Panc1 (cell line): ENCODE results near the gene RND1. TPM values are rescaled to one million over a fixed set of nuclear protein-coding genes. Genes with fewer than 3 reads are reported as not detected.

Experiments used
- ATAC-seq: fragments of 200-7000 bp; cut with Tn5 transposase; 2 replicates; pipeline ENCODE4 v1.9.1; 2020; ENCODE audit warnings: mild to moderate bottlenecking, moderate library complexity
- BruUV-seq: library from RNA; stranded (reverse); fragments of 400-500 nt; replicated peaks from 2 replicates; lab custom pipeline; 2021; lab: Mats Ljungman, UMichigan
- CTCF ChIA-PET: fragments of 300-600 bp; sonication (Branson Sonifier 250); formaldehyde crosslinking; loops from one replicate; lab custom pipeline; 2022; ENCODE audit warnings: antibody characterized with exemption; lab: Charles Lee
- POLR2A ChIA-PET: fragments of 300-600 bp; sonication (Branson Sonifier 250); formaldehyde crosslinking; loops from one replicate; lab custom pipeline; 2022; ENCODE audit warnings: antibody characterized with exemption; lab: Charles Lee
- DNase-seq: peaks from one replicate; pipeline ENCODE4 v3.0.0-alpha.2; 2010; ENCODE audit warnings: low read depth, low spot score
- H3K27ac ChIP-seq: 2 replicates; pipeline ENCODE4 v1.5.1; 2011; ENCODE audit warnings: mild to moderate bottlenecking, low read length, inconsistent platforms
- H3K27me3 ChIP-seq: fragments of 200-500 bp; sonication (Bioruptor generic); 2 replicates; pipeline ENCODE4 v1.6.0; 2014; ENCODE audit warnings: low read length, inconsistent platforms; ENCODE audit not compliant: control insufficient read depth, insufficient read depth
- H3K36me3 ChIP-seq: fragments of 200-500 bp; sonication (Bioruptor generic); 2 replicates; pipeline ENCODE4 v1.5.1; 2014; ENCODE audit warnings: inconsistent platforms, mild to moderate bottlenecking, low read length, moderate library complexity; ENCODE audit not compliant: control insufficient read depth, insufficient read depth
- H3K4me1 ChIP-seq: 2 replicates; pipeline ENCODE4 v1.5.1; 2011; ENCODE audit warnings: inconsistent platforms, mild to moderate bottlenecking, low read length, moderate library complexity; ENCODE audit not compliant: control insufficient read depth, insufficient read depth
- H3K4me3 ChIP-seq, 2 experiments: 2 replicates each; pipeline ENCODE4 v1.5.1; 2011 to 2012; ENCODE audit warnings: low read depth in 2 of 2, low read length in 2 of 2, mild to moderate bottlenecking in 2 of 2, inconsistent platforms in 1 of 2, moderate library complexity in 1 of 2
- H3K9me3 ChIP-seq: fragments of 200-500 bp; sonication (Bioruptor generic); 2 replicates; pipeline ENCODE4 v1.5.1; 2014; ENCODE audit warnings: low read depth, mild to moderate bottlenecking, inconsistent platforms, low read length, moderate library complexity; ENCODE audit not compliant: control insufficient read depth, insufficient read depth
- CTCF ChIP-seq: fragments of 450-650 bp; IDR thresholded peaks from 2 replicates; pipeline ENCODE4 v1.5.1; 2017; ENCODE audit warnings: mild to moderate bottlenecking
- POLR2AphosphoS5 ChIP-seq: IDR thresholded peaks from 2 replicates; pipeline ENCODE4 v1.6.1; 2012; ENCODE audit warnings: mild to moderate bottlenecking, low read depth, low read length, moderate library complexity
- REST ChIP-seq, 2 experiments: IDR thresholded peaks; 2 replicates each; pipeline ENCODE4 v1.6.1; 2011 to 2012; ENCODE audit warnings: low read depth in 2 of 2, control low read depth in 1 of 2, low read length in 1 of 2, mild to moderate bottlenecking in 1 of 2, moderate library complexity in 1 of 2; ENCODE audit not compliant: insufficient read depth in 1 of 2
- SIN3A ChIP-seq: IDR thresholded peaks from 2 replicates; pipeline ENCODE4 v1.6.1; 2012; ENCODE audit warnings: low read depth, mild to moderate bottlenecking, low read length, moderate library complexity, borderline replicate concordance; ENCODE audit not compliant: insufficient read depth
- TCF7L2 ChIP-seq: IDR thresholded peaks from 2 replicates; pipeline ENCODE4 v1.6.1; 2011; ENCODE audit warnings: mild to moderate bottlenecking, low read depth, low read length, inconsistent platforms
- in situ Hi-C: cut with HindIII; loops from 2 replicates; pipeline ENCODE4 v1.10.0; 2016; ENCODE audit warnings: low sequenced_read_pairs, low pct_unique_long_range_greater_than_20kb
- intact Hi-C: fragments of 100-400 bp; cut with micrococcal nuclease; formaldehyde crosslinking; loops from one replicate; pipeline ENCODE4 v1.10.0; 2022; ENCODE audit not compliant: unreplicated experiment
- total RNA-seq: library from RNA; stranded (reverse); gene quantifications from one replicate; pipeline ENCODE4 v1.2.1, GENCODE V29; 2021; ENCODE audit not compliant: unreplicated experiment

The RND1 gene
- total RNA-seq, 1 experiment from 2014 or later, result 0.44 TPM

GRCh38 chr12:48828293-48828692 is 37.4 kb downstream of the RND1 start:
- no peaks in the 10 kb centered on the region for H3K4me1 ChIP-seq
- ChIA-PET POLR2A (no interaction called here), CTCF (interaction anchor here (1.6 kb wide), 1 partner anchor 62 kb away, joined by 4 read pairs; no protein-coding TSS in a partner anchor)
- peaks cover 21% of the 10 kb centered on the region for H3K36me3 ChIP-seq
- DNase-seq (no peak), ATAC-seq (peak; percentile 6; the same call in 1 of the 2 replicates)
- in situ Hi-C loops (no loop called here), intact Hi-C loops (no loop called here)
- no peak overlapping the region for H3K27ac ChIP-seq
- TF ChIP-seq REST (IDR thresholded peaks at IDR 0.05; ENCODE audit: insufficient read depth in 1 of 2, low read depth in 2 of 2, low read length in 1 of 2) (no peak), CTCF (no peak), SIN3A (no peak), TCF7L2 (no peak)
- no peaks in the 10 kb centered on the region for H3K27me3 ChIP-seq
- TSS peak; percentile 56 for BruUV-seq
- no peaks in the 10 kb centered on the region for H3K9me3 ChIP-seq
- H3K4me3 ChIP-seq, result no peak overlapping the region

- BruUV-seq, result no TSS peak
- H3K36me3 ChIP-seq, result peaks cover 21% of the 10 kb centered on the region
- no peak overlapping the region for H3K4me3 ChIP-seq
- intact Hi-C loops, result no loop called here
- no peak for DNase-seq
- in situ Hi-C loops, result no loop called here
- no peaks in the 10 kb centered on the region for H3K9me3 ChIP-seq
- no peak overlapping the region for H3K27ac ChIP-seq
- no peaks in the 10 kb centered on the region for H3K27me3 ChIP-seq
- CTCF ChIA-PET, result interaction anchor here (0.6 to 1.6 kb wide), 2 partner anchors 63 to 74 kb away, joined by 4 to 7 read pairs; no protein-coding TSS in a partner anchor
- no peaks in the 10 kb centered on the region for H3K4me1 ChIP-seq
- POLR2A ChIA-PET, result no interaction called here
- TF ChIP-seq REST (IDR thresholded peaks at IDR 0.05; ENCODE audit: insufficient read depth in 1 of 2, low read depth in 2 of 2, low read length in 1 of 2) (no peak), CTCF (no peak), SIN3A (no peak), TCF7L2 (no peak), POLR2AphosphoS5 (no peak)
- ATAC-seq, result peak; percentile 27; the same call in 1 of the 2 replicates
Observed at GRCh38 chr12:48827513-48828096, 38.1 kb downstream of the RND1 start.
